ENCODE results near the gene MLLT10.

MLLT10 gene

DNA sequence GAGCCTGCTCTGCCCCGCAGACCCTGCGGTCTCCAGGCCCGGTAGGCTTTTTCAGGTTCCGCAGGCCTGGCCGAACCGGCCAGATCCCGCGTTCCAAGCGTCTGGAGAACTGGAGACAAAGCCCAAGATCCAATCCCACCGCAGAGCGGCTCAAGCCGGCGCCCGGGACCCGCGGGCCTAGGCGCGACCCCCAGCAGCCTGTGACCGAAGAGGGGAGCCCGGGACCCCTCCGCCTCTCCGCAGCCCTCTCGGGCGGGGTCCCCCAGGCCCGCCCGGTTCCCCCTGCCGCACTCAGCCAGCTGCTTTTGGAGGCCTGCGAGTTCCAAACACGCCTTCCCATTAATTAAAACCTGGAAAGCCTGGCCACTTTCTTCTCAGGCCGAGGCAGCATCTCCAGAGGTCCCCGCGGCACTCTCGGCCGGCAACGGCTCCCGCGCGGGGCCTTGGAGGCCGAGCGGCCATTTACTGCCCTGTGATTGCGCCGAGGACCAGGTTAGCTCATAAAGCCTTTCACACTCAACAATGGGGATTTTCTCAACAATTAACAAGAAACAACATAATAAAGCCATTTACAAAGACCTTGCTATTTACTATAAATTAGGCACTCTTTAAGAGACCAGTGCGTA lies 25.2 kb upstream of the MLLT10 start:
- DNase-seq (ENCODE audit: low read depth), result no peak
- TF ChIP-seq, protein P1, sequence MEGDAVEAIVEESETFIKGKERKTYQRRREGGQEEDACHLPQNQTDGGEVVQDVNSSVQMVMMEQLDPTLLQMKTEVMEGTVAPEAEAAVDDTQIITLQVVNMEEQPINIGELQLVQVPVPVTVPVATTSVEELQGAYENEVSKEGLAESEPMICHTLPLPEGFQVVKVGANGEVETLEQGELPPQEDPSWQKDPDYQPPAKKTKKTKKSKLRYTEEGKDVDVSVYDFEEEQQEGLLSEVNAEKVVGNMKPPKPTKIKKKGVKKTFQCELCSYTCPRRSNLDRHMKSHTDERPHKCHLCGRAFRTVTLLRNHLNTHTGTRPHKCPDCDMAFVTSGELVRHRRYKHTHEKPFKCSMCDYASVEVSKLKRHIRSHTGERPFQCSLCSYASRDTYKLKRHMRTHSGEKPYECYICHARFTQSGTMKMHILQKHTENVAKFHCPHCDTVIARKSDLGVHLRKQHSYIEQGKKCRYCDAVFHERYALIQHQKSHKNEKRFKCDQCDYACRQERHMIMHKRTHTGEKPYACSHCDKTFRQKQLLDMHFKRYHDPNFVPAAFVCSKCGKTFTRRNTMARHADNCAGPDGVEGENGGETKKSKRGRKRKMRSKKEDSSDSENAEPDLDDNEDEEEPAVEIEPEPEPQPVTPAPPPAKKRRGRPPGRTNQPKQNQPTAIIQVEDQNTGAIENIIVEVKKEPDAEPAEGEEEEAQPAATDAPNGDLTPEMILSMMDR (IDR thresholded peaks at IDR 0.05; ENCODE audit: low read depth, low read length, missing control alignments), result no peak
- H3K4me3 ChIP-seq (ENCODE audit: low read depth, low read length), result no peak overlapping the region

- H3K4me3 ChIP-seq (ENCODE audit: low read depth, low read length), result no peak overlapping the region
- DNase-seq (ENCODE audit: low read depth), result no peak
- TF ChIP-seq, protein P1 (IDR thresholded peaks at IDR 0.05; ENCODE audit: low read depth, low read length, missing control alignments), result no peak
Measured at GRCh38 chr10:21509341-21510240, 24.4 kb upstream of the MLLT10 start.

DNA sequence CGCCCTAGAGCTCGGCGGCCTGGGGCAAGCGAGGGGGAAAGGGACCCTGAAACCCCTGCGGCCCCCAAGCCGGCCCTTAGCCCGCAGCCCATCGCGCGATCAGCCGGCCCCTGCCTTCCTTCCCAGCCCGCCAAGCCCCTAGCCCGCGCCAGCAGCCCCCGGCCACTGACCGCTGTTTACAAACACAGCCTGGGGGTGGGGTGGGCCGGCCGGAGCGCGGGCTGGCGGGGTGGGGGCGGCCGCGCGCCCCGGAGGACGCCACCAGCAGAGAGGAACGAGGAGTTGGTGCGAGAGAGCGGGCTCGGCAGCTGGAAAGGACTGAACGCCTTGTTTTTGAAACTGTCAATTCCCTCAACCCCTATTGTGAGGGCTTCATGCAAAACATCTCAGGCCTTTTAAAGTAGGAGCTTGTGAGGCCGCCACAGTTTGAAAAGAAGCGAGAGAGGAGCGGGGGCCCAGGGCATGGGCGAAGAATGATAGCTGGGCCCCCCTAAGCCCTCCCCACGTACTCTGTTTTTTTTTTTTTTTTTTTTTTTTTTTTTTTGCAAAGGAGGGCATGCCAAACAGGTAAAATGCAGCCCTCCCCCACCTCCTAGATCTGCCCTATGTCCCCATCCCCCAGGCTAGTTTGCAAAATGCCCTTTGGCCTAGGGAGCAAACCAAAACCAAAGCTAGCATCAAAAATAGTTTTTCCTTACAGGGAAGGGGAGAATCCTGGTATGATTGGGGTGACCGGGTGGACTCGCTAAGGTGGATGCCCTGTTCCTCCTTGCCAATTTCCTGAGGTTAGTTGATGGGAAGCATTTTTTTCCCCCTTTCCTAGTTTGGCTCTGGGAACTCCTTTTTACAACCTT lies 23.6 kb upstream of the MLLT10 start:
- H3K4me3 ChIP-seq (ENCODE audit: low read depth, low read length), result no peak overlapping the region
- DNase-seq (ENCODE audit: low read depth), result no peak
- TF ChIP-seq, protein P1 (IDR thresholded peaks at IDR 0.05; ENCODE audit: low read depth, low read length, missing control alignments), result no peak

DNA sequence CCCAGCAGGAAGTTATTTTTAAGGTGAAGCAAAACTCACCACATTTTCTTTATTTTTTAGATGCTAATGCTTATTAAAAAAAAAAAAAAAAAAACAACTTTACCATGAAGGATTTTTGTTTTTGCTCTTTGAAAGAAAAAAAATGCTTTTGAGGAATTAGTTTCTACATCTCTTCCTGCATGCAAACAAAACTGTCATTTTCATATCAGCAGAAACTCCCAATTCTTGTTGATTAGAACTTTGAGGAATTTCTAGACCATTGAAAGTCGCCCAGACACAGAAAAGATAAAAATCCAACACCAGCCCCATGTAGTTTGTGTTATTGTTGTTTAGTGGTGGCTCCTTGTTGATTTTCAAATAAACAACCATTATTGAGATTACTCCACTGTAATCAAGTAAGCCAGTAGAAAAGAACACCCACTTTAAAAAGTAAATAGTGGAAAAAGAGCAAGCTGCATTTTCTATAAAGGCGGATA lies 22.9 kb upstream of the MLLT10 start:
- H3K4me3 ChIP-seq (ENCODE audit: low read depth, low read length), result no peak overlapping the region
- no peak for DNase-seq (ENCODE audit: low read depth)

DNA sequence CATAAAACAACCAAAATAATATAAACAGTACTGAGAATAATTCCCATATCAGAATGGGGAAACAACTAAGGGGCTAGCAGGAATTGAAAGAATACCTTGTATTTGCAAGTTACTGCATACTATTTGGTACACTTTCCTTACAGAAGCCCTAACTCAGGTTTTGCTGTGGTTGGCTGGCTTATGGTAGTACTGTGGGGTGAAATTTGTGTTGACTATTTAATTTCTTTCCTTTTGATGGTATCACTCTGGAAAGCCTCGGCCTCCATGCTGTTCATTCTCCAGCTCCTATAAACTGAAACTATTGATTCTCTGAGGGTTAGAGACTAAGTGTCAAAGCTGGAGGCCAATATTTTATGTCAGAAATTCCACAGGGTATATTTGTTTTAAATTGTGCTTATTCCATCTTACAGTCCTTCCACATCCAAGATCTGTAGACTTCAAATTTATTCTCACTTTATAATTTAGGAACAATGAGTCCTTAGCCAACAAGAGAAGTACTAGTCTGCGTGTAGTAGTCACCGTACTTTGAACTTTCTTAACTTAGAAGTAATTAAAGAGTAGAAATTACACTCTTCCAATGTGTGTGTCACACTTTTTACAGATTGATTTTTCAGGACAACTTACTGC lies 22.0 kb upstream of the MLLT10 start:
- no peak for DNase-seq (ENCODE audit: low read depth)
- H3K4me3 ChIP-seq (ENCODE audit: low read depth, low read length), result no peak overlapping the region
- TF ChIP-seq, protein P1 (IDR thresholded peaks at IDR 0.05; ENCODE audit: low read depth, low read length, missing control alignments), result no peak

More for the DNA sequence above, 22.9 kb upstream of the MLLT10 start:
- TF ChIP-seq, protein P1 (IDR thresholded peaks at IDR 0.05; ENCODE audit: low read depth, low read length, missing control alignments), result no peak
